Colonic mucosa (tissue), 4 donors: ENCODE results near the gene TASL. TPM values are rescaled to one million over a fixed set of nuclear protein-coding genes. Genes with fewer than 3 reads are reported as not detected.
"Not testable (repeated sequence)": the region's sequence is repeated elsewhere in the genome, so short reads cannot be mapped to it uniquely, and the experiment has no call there.

Experiments used
- DNase-seq: peaks from one replicate; pipeline ENCODE4 v3.0.0-alpha.2; 2020
- H3K27ac ChIP-seq: fragments of 200-600 bp; one replicate; pipeline ENCODE4 v1.8.0; 2021
- H3K27me3 ChIP-seq: fragments of 200-600 bp; one replicate; pipeline ENCODE4 v1.8.0; 2021
- H3K36me3 ChIP-seq: fragments of 200-600 bp; one replicate; pipeline ENCODE4 v1.8.0; 2021
- H3K4me1 ChIP-seq: fragments of 200-600 bp; one replicate; pipeline ENCODE4 v1.8.0; 2021; ENCODE audit warnings: mild to moderate bottlenecking
- H3K4me3 ChIP-seq: fragments of 200-600 bp; one replicate; pipeline ENCODE4 v1.8.0; 2021
- H3K9ac ChIP-seq, 2 donors: one replicate each; pipeline ENCODE4 v1.7.0; 2013; ENCODE audit warnings: control low read depth in 2 of 2, low read depth in 2 of 2, low read length in 2 of 2
- H3K9me3 ChIP-seq: fragments of 200-600 bp; one replicate; pipeline ENCODE4 v1.8.0; 2021
- CTCF ChIP-seq: fragments of 200-600 bp; IDR thresholded peaks from one replicate; pipeline ENCODE4 v1.8.0; 2022; ENCODE audit warnings: antibody characterized with exemption, mild to moderate bottlenecking
- intact Hi-C: fragments of 100-400 bp; cut with DNase I; formaldehyde crosslinking; loops from one replicate; pipeline ENCODE4 v1.14.1; 2022
- total RNA-seq, 2 donors: library from RNA; stranded (reverse); fragmentation: NEBNext Ultra II Directional in 1 of 2; extraction: Animal tissue kit (Norgen Biotek cat#: 25700) in 1 of 2; gene quantifications; one replicate each; pipeline ENCODE4 v1.2.1, GENCODE V29; 2021
- donor health status: healthy.
- donor health status: DM: no; HTN: no; CAD: no.
- donor health status: DM: no; HTN: no; CAD: no.

The TASL gene
- total RNA-seq, 2 donors from 2014 or later: 0.49 to 1.1 TPM

- H3K27ac ChIP-seq: no peak overlapping the region
- intact Hi-C loops: no loop called here
- H3K36me3 ChIP-seq: no peaks in the 10 kb centered on the region
- H3K27me3 ChIP-seq: no peaks in the 10 kb centered on the region
- H3K4me1 ChIP-seq: no peaks in the 10 kb centered on the region
- no peak overlapping the region for H3K9ac ChIP-seq
- H3K4me3 ChIP-seq: no peak overlapping the region
- no peak for TF ChIP-seq CTCF
- no peaks in the 10 kb centered on the region for H3K9me3 ChIP-seq
- DNase-seq: no peak
Observed at GRCh38 chrX:30607155-30607554, 29.6 kb upstream of the TASL start.

GRCh38 chrX:30600269-30601176 lies 23.0 kb upstream of the TASL start:
- H3K4me3 ChIP-seq, H3K36me3 ChIP-seq, DNase-seq, H3K27me3 ChIP-seq, H3K9ac ChIP-seq, H3K4me1 ChIP-seq, intact Hi-C loops, H3K9me3 ChIP-seq, H3K27ac ChIP-seq: not testable (repeated sequence)

GRCh38 chrX:30597216-30598012 lies 19.8 kb upstream of the TASL start:
- no peak for DNase-seq
- no peak for TF ChIP-seq CTCF
- Histone ChIP-seq H3K27ac (no peak overlapping the region), H3K4me1 (no peaks in the 10 kb centered on the region), H3K4me3 (no peak overlapping the region), H3K9ac (no peak overlapping the region), H3K27me3 (no peaks in the 10 kb centered on the region), H3K36me3 (no peaks in the 10 kb centered on the region), H3K9me3 (no peaks in the 10 kb centered on the region)
- intact Hi-C loops: no loop called here

GRCh38 chrX:30593440-30594200 lies 16.1 kb upstream of the TASL start:
- Histone ChIP-seq H3K4me3 (no peak overlapping the region), H3K36me3 (no peaks in the 10 kb centered on the region), H3K27ac (no peak overlapping the region), H3K4me1 (no peaks in the 10 kb centered on the region), H3K9ac (no peak overlapping the region), H3K27me3 (no peaks in the 10 kb centered on the region), H3K9me3 (no peaks in the 10 kb centered on the region)
- intact Hi-C loops: no loop called here
- no peak for DNase-seq
- no peak for TF ChIP-seq CTCF

GRCh38 chrX:30592831-30593230 lies 15.3 kb upstream of the TASL start:
- Histone ChIP-seq H3K36me3 (no peaks in the 10 kb centered on the region), H3K9ac (no peak overlapping the region), H3K9me3 (no peaks in the 10 kb centered on the region), H3K27me3 (no peaks in the 10 kb centered on the region), H3K4me1 (no peaks in the 10 kb centered on the region), H3K27ac (no peak overlapping the region), H3K4me3 (no peak overlapping the region)
- TF ChIP-seq CTCF: no peak
- DNase-seq: no peak
- intact Hi-C loops: no loop called here
